Activated CD4-positive, CD25-positive, alpha-beta regulatory T cell (primary cell): ENCODE measurements around the gene CHST2.

Experiments
- DNase-seq, 4 experiments: peaks; one replicate each; lab custom pipeline; 2025; lab: John Stamatoyannopoulos, UW

The CHST2 gene

DNA sequence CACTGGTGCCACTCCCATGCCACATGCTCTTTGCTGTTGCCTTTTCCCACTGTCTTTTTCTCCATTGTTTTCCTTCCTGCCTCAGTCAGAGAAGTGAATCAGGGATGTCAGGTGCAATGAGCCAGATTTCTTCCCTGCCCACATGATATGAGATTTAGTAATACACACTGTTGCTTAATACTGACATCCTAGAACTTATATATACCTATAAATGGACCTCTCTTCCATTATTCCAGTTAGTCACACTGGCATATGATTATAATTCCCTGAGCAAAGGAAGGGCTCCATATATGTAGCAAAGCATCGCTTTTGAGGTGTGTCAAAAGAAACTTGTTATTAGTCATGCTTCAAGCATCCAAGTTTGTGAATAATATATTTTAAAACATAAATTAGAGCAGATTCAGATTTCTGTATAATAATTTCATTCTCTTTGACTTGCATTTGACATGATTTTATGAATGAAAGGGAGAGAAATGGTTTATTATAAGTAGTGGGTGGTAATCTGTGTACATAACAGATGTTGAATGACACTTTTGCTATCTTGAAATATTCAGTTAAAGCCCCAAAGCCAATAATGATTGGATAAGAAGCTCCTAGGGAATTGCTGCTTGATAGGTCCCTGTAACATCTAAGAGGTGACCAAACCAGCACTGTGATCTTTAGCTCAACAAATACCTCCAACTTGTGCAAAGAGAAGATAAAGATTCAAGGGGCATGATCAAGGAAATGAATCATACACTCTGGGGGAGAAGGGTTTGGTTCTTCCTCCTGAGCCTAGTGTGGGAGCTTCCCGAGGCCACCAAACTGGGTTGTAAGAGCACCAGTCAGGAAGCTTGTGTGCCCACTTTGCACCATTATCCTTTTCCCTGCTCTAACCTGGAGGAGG is 48.6 kb downstream of the CHST2 start:
- no peak for DNase-seq

DNA sequence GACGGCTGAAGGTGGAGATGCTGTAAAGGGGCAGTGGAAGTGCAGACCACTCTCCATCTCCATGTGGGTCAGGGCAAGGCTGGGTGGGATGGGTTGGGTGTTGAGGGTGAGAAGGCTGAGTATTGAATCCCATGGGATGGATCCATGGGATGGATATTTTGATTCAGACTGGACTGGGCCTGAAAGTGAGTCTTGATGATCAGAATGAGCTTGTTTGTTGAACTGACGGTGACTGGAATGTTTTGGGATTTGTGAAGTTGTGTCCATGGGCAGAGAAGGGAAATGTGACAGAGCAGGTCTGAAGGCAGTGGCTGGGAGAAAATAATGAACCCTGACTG is 49.3 kb downstream of the CHST2 start:
- no peak for DNase-seq

DNA sequence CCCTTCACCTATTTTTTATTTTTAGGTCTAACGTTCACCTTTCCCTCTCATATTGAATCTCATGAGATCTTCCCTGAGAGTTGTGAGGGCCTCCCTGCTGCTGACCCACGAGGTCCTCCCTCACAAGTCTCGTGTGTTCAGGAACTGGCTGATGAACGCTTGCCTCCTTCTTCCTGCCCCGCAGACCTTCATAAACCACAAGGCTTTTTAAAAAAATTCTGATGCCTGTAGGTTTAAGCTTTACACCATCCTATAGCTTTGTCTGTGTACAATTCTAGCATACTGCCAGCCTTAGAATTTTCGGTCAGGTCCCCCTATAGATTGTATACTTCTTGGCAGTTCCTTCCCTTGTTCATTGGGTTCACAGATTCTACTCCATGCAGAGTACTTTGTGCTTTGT is 50.5 kb downstream of the CHST2 start:
- DNase-seq: no peak

DNA sequence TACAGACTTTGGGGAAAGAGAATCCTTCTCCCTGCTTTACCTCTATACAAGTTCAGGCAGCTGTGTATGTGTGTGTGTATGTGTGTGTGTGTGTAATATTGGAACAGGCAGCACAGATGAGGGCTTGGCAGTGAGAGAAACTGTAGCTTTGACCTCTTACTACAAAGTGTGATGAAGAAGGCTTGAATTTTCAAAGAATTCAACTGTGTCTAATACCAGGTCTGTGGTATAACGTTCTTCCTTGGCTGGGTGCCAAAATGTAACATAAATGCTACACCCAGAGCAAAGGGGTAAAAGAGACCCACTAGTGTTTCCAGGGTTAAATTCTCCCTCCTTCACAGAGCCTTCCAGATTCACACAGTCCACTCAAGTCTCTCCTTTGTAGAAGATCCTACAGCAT is 51.1 kb downstream of the CHST2 start:
- no peak for DNase-seq

DNA sequence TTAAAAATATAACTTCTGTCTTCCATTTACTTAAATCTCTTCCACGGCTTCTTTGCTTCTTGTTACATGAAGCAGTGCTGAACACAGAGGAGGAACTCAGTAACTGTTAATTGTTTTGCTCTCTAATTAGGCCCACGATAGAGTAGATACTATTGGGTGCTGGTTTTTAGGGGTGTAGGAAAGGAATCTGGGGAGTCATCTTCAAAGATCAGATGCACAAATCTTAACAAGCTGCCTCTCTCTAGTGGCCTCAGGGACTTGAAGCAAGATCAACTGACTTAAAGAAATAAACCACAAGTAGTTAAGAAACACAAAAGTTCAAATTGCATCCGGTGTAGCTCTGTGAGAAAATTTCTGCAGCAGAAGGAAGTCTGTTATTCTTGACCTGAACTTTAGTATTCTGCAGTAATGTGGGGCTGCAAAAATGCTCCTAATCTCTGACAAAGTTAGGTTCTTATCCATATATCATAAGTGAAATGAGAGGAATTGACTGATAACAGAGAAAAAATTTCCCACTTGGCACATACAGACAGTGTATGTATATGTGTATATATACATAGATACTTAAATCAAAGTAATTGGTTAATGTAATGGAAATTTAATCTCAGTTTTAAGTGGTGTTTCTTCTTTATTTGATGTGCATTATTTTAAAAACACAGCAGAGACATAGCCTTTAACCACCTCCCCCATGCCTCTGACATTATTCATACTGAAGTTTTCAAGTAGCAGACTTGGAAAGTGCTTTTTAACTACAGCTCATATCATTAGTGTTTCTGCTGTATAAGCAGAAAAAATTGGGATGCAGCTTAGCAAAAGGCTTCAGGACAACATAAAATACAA is 51.8 kb downstream of the CHST2 start:
- no peak for DNase-seq

DNA sequence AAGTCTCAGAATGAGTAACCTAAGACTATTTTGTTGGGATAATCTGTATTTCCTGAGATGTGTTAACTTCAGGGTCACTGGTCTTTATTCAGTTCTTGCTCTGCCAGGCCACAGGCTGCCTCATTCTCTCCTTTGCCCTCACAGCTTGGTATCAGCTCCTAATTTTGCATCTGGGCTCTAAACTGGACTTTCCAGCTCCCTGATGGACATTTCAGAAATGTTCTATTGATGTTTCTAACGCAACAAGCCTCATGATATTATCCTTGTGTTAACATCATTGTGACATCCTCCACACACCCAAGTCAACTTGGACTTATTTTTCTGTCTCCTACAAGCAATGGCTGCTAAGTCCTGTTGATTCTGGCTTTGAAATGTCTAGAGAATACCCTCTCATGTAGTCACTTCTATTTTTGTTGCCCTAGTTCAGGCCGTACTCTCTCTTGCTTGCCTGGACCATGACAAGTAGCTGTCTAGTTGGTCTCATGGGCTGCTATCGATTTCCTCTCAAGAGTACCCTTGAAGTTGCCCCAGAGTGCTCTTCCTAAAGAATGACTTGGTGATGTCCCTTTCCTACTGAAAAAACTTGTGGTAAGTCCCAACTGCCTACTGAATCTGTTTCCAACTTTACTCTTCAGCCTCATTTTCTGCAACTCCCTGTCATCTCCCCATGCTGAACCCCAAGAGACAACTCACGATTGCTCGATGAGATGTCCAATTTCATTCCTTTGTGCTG is 52.7 kb downstream of the CHST2 start:
- no peak for DNase-seq

DNA sequence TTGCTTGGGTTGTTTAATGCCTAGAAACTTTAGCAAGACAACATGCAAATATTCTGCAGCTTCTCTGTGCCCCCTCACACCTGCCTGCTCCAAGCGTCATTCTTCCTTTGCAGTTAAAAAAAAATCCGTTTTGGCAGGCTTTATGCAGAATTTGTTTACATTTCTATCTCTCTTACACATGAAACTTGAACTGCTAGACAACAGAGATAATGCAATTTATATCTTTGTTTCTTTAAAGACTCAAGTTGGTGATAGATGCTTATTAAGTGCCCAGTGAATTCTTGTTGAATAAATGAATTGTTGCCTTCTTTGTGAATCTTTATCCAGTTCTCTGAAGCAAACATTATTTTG is 53.2 kb downstream of the CHST2 start:
- no peak for DNase-seq

DNA sequence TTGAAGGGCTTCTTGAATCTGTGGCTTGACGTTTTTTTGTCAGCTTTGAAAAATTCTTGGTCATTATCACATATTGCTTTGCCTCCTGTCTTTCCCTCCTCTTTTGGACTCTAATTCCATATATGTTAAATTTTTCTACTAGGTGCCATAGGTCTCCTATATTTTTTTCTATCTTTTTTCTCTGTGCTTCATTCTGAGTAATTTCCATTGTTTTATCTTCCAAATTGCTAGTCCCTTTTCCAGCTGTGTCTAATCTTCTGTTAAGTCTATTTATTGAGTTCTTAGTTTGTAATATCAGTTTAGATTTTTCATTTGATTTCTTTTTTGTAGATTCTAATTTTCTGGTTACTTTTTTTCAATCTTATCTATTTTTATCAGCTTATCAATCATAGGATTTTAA is 53.7 kb downstream of the CHST2 start:
- DNase-seq: no peak
